IgD-negative memory B cell (primary cell): ENCODE data around the gene PLCD1. TPM values are rescaled to one million over a fixed set of nuclear protein-coding genes. Genes with fewer than 3 reads are reported as not detected.
"Not testable (repeated sequence)": the region's sequence is repeated elsewhere in the genome, so short reads cannot be mapped to it uniquely, and the experiment has no call there.

Source experiments
- H3K27ac Mint-ChIP-seq, 3 donors: one replicate each; pipeline ENCODE4 v1.8.0; 2020 to 2022; ENCODE audit warnings: mild to moderate bottlenecking in 3 of 3, mixed read lengths in 3 of 3, moderate library complexity in 1 of 3
- H3K27me3 Mint-ChIP-seq: one replicate; pipeline ENCODE4 v1.8.0; 2021; ENCODE audit warnings: mixed read lengths
- H3K36me3 Mint-ChIP-seq: one replicate; pipeline ENCODE4 v1.8.0; 2020; ENCODE audit warnings: mild to moderate bottlenecking, mixed read lengths
- H3K4me1 Mint-ChIP-seq, 3 donors: one replicate each; pipeline ENCODE4 v1.8.0; 2020 to 2022; ENCODE audit warnings: mixed read lengths in 3 of 3, mild to moderate bottlenecking in 1 of 3
- H3K4me3 Mint-ChIP-seq, 4 donors: one replicate each; pipeline ENCODE4 v1.8.0; 2020 to 2022; ENCODE audit warnings: mild to moderate bottlenecking in 4 of 4, mixed read lengths in 4 of 4, moderate library complexity in 3 of 4
- H3K9me3 Mint-ChIP-seq, 3 donors: one replicate each; pipeline ENCODE4 v1.8.0; 2020 to 2021; ENCODE audit warnings: mixed read lengths in 3 of 3, mild to moderate bottlenecking in 1 of 3
- polyA plus RNA-seq: library from polyadenylated mRNA; unstranded; fragments of 300-500 nt; fragmentation: Illumina TruSeq; gene quantifications from one replicate; pipeline ENCODE4 v1.2.3, GENCODE V29; 2021

Gene PLCD1
- polyA plus RNA-seq: 4.6 TPM

- H3K36me3 Mint-ChIP-seq: peaks cover 2% of the 10 kb centered on the region
- peak within 1 kb of the TSS in 1 of 3 donors; percentile 80 for H3K27ac Mint-ChIP-seq
- H3K27me3 Mint-ChIP-seq: peaks cover 13% of the 10 kb centered on the region
- no peaks in the 10 kb centered on the region for H3K9me3 Mint-ChIP-seq
- H3K4me3 Mint-ChIP-seq: peak within 1 kb of the TSS; percentile 54 to 87 (median 73)
- peaks cover 5 to 12% (median 9%) of the 10 kb centered on the region in 3 donors for H3K4me1 Mint-ChIP-seq
Observed at GRCh38 chr3:38029400-38030125, at the start of gene PLCD1. Gene PLCD1 (minus strand): TSS chr3:38029642. CDS start chr3:38029539, 103 bp downstream.

DNA sequence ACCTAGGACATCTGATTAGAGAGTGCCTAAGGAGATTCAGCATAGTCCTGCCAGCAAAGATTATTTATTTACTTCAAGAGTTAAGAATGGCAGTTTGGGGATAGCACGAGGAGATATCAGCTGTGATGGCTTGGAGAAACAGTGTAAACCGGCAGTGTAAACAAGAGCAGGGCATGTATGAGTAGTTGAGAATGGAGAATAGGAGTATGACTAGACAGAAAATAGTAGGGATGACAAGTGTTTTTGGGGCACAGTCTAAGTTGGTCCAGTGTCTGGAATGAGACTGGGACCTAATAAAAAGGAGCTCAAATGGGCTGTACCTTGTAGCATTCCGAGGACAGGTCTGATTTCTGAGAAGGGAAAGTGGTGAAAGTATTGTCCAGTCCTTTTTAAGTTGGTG lies 47.6 kb upstream of the PLCD1 start:
- not testable (repeated sequence) for H3K27me3 Mint-ChIP-seq, H3K4me1 Mint-ChIP-seq, H3K36me3 Mint-ChIP-seq, H3K4me3 Mint-ChIP-seq, H3K9me3 Mint-ChIP-seq
- H3K27ac Mint-ChIP-seq: peak overlapping the region in 1 of 3 donors; percentile 31

GRCh38 chr3:38070013-38070412 lies 40.6 kb upstream of the PLCD1 start:
- Mint-ChIP-seq H3K4me1 (no peaks in the 10 kb centered on the region), H3K9me3 (no peaks in the 10 kb centered on the region), H3K4me3 (no peak overlapping the region), H3K36me3 (no peaks in the 10 kb centered on the region), H3K27me3 (peaks cover 1% of the 10 kb centered on the region), H3K27ac (no peak overlapping the region)

GRCh38 chr3:38067508-38068233 lies 38.2 kb upstream of the PLCD1 start:
- H3K4me3 Mint-ChIP-seq: no peak overlapping the region
- H3K9me3 Mint-ChIP-seq: peaks cover 0 to 2% (median 0%) of the 10 kb centered on the region in 3 donors
- H3K4me1 Mint-ChIP-seq: no peaks in the 10 kb centered on the region
- H3K27ac Mint-ChIP-seq: no peak overlapping the region
- peaks cover 1% of the 10 kb centered on the region for H3K27me3 Mint-ChIP-seq
- no peaks in the 10 kb centered on the region for H3K36me3 Mint-ChIP-seq

- H3K27ac Mint-ChIP-seq, H3K27me3 Mint-ChIP-seq, H3K36me3 Mint-ChIP-seq, H3K4me1 Mint-ChIP-seq, H3K4me3 Mint-ChIP-seq, H3K9me3 Mint-ChIP-seq: not testable (repeated sequence)
Observed at GRCh38 chr3:38064453-38064852, 35.0 kb upstream of the PLCD1 start.

DNA sequence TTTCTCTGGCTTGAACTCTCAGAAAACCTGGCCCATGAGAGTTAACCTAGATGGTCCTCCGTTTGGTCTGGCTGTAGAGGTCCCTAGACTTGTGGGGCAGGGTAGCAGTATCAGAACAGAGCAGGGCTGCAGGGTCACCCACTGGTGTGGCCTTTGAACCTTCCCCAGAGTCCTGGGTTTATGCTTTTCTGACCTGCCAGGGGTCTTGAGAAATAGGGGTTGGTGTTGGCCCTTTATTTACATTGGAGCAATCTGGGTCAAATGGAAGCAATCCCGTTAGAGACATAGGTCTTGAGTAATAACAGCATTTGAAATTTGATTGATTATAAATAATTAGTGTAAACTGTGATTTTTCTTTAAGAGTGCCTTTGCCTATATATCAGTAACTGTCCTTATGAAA lies 33.4 kb upstream of the PLCD1 start:
- Mint-ChIP-seq H3K27ac (no peak overlapping the region), H3K27me3 (peaks cover 1% of the 10 kb centered on the region), H3K9me3 (peaks cover 0 to 2% (median 0%) of the 10 kb centered on the region in 3 donors), H3K4me3 (no peak overlapping the region), H3K4me1 (peaks cover 0 to 3% (median 0%) of the 10 kb centered on the region in 3 donors), H3K36me3 (peaks cover 3% of the 10 kb centered on the region)

- peaks cover 3% of the 10 kb centered on the region for H3K36me3 Mint-ChIP-seq
- no peak overlapping the region for H3K27ac Mint-ChIP-seq
- H3K4me1 Mint-ChIP-seq: peaks cover 0 to 3% (median 0%) of the 10 kb centered on the region in 3 donors
- H3K9me3 Mint-ChIP-seq: peaks cover 0 to 2% (median 0%) of the 10 kb centered on the region in 3 donors
- H3K27me3 Mint-ChIP-seq: no peaks in the 10 kb centered on the region
- H3K4me3 Mint-ChIP-seq: no peak overlapping the region
Observed at GRCh38 chr3:38059591-38059990, 30.1 kb upstream of the PLCD1 start.

- H3K36me3 Mint-ChIP-seq: peaks cover 3% of the 10 kb centered on the region
- no peak overlapping the region for H3K4me3 Mint-ChIP-seq
- no peak overlapping the region for H3K27ac Mint-ChIP-seq
- peaks cover 0 to 3% (median 0%) of the 10 kb centered on the region in 3 donors for H3K4me1 Mint-ChIP-seq
- H3K27me3 Mint-ChIP-seq: no peaks in the 10 kb centered on the region
- peaks cover 0 to 2% (median 0%) of the 10 kb centered on the region in 3 donors for H3K9me3 Mint-ChIP-seq
Observed at GRCh38 chr3:38059148-38059547, 29.7 kb upstream of the PLCD1 start.

GRCh38 chr3:38054499-38055001 lies 25.1 kb upstream of the PLCD1 start:
- Mint-ChIP-seq H3K9me3 (peaks cover 0 to 2% (median 0%) of the 10 kb centered on the region in 3 donors), H3K27ac (no peak overlapping the region), H3K36me3 (peaks cover 6% of the 10 kb centered on the region), H3K27me3 (peaks cover 8% of the 10 kb centered on the region), H3K4me3 (no peak overlapping the region), H3K4me1 (peaks cover 0 to 3% (median 0%) of the 10 kb centered on the region in 3 donors)

GRCh38 chr3:38053813-38054498 lies 24.5 kb upstream of the PLCD1 start:
- not testable (repeated sequence) for H3K4me1 Mint-ChIP-seq, H3K36me3 Mint-ChIP-seq, H3K9me3 Mint-ChIP-seq, H3K27ac Mint-ChIP-seq, H3K27me3 Mint-ChIP-seq
- peak overlapping the region in 1 of 4 donors; percentile 63 for H3K4me3 Mint-ChIP-seq

DNA sequence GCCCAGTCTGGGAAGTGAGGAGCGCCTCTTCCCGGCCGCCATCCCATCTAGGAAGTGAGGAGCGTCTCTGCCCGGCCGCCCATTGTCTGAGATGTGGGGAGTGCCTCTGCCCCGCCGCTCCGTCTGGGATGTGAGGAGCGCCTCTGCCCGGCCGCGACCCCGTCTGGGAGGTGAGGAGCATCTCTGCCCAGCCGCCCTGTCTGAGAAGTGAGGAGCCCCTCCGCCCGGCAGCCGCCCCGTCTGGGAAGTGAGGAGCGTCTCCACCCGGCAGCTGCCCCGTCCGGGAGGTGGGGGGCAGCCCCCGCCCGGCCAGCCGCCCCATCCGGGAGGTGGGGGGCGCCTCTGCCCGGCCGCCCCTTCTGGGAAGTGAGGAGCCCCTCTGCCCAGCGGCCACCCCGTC lies 23.8 kb upstream of the PLCD1 start:
- not testable (repeated sequence) for H3K4me3 Mint-ChIP-seq, H3K9me3 Mint-ChIP-seq, H3K27me3 Mint-ChIP-seq, H3K36me3 Mint-ChIP-seq, H3K4me1 Mint-ChIP-seq, H3K27ac Mint-ChIP-seq

DNA sequence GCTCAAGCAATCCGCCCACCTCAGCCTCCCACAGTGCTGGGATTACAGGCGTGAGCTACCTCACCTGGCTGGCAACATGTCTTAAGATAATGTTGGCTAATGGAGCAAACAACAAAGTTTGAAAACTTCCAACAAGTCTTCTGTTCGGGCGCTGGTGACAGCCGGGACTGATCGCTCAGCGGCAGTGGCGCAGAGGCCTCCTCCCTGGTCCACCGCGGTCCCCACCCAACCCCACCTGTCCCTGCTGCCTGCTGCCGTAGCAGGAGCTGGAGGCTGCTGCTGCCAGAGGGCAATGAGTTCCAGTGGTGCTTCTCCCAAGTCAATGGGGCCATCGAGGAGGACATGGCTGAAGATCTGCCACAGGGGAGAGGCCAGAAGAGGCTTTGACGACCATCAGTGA lies 21.7 kb upstream of the PLCD1 start:
- Mint-ChIP-seq H3K27me3 (peaks cover 8% of the 10 kb centered on the region), H3K9me3 (peaks cover 0 to 2% (median 0%) of the 10 kb centered on the region in 3 donors), H3K4me3 (no peak overlapping the region), H3K27ac (no peak overlapping the region), H3K4me1 (no peaks in the 10 kb centered on the region), H3K36me3 (peaks cover 6% of the 10 kb centered on the region)

GRCh38 chr3:38049358-38050126 lies 20.1 kb upstream of the PLCD1 start:
- Mint-ChIP-seq H3K27me3 (peaks cover 8% of the 10 kb centered on the region), H3K4me1 (no peaks in the 10 kb centered on the region), H3K4me3 (no peak overlapping the region), H3K9me3 (peaks cover 0 to 2% (median 0%) of the 10 kb centered on the region in 3 donors), H3K27ac (no peak overlapping the region), H3K36me3 (peaks cover 6% of the 10 kb centered on the region)

DNA sequence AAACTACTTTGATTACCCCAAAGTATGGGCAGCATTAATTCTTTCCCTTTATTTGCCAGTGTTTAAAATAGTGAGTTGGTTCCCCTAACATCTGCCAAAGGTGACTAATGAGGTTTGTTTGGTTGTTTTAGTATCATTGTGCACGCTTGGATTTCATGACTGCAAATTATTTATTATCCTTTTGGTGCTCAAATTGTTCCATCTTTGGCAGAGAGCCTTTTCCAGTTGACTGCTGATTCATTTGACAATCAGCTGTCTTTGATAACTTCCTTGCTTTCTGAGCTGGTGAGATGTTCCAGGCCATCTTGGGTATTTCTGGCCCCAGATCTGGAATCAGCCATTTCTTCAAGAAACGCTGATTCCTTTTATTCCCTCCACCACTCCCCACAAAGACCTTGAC lies 18.5 kb upstream of the PLCD1 start:
- Mint-ChIP-seq H3K36me3 (peaks cover 6% of the 10 kb centered on the region), H3K9me3 (peaks cover 0 to 2% (median 0%) of the 10 kb centered on the region in 3 donors), H3K4me1 (no peaks in the 10 kb centered on the region), H3K4me3 (no peak overlapping the region), H3K27me3 (peaks cover 9% of the 10 kb centered on the region), H3K27ac (no peak overlapping the region)
